Tibial nerve (tissue), 4 donors: Measurements from ENCODE around the gene LSG1. TPM values are rescaled to one million over a fixed set of nuclear protein-coding genes. Genes with fewer than 3 reads are reported as not detected.
"Not testable (repeated sequence)": the region's sequence is repeated elsewhere in the genome, so short reads cannot be mapped to it uniquely, and the experiment has no call there.

Experiments used
- DNase-seq, 2 donors: peaks; one replicate each; pipeline ENCODE4 v3.0.0-alpha.2; 2019; ENCODE audit warnings: low spot score in 2 of 2
- H3K27ac ChIP-seq, 4 donors: fragments of 200-600 bp; sonication (generic) in 3 of 4; one replicate each; pipeline ENCODE4 v1.5.1; 2017 to 2019; ENCODE audit warnings: mild to moderate bottlenecking in 1 of 4
- H3K27me3 ChIP-seq, 2 donors: fragments of 200-600 bp; sonication (generic) in 1 of 2; one replicate each; pipeline versions ENCODE4 v1.5.1 to v1.6.0; 2017 to 2019
- H3K36me3 ChIP-seq, 3 donors: fragments of 200-600 bp; sonication (generic); one replicate each; pipeline ENCODE4 v1.5.1; 2018 to 2019
- H3K4me1 ChIP-seq, 4 donors: fragments of 200-600 bp; sonication (generic) in 3 of 4; one replicate each; pipeline ENCODE4 v1.5.1; 2017 to 2019
- H3K4me3 ChIP-seq, 4 donors: fragments of 200-600 bp; sonication (generic) in 3 of 4; one replicate each; pipeline ENCODE4 v1.5.1; 2017 to 2019; ENCODE audit warnings: mild to moderate bottlenecking in 1 of 4, moderate library complexity in 1 of 4
- H3K9me3 ChIP-seq, 4 donors: fragments of 200-600 bp; sonication (generic) in 3 of 4; one replicate each; pipeline ENCODE4 v1.5.1; 2017 to 2019
- CTCF ChIP-seq, 5 experiments: fragments of 200-600 bp in 3 of 5; fragments of 450-650 bp in 2 of 5; sonication (generic) in 3 of 5; IDR thresholded peaks; one replicate each; pipeline ENCODE4 v1.5.1; 2016 to 2019; ENCODE audit warnings: antibody characterized with exemption in 5 of 5, mild to moderate bottlenecking in 3 of 5, moderate library complexity in 2 of 5
- EP300 ChIP-seq, 2 donors: sonication (generic); formaldehyde crosslinking; IDR thresholded peaks; one replicate each; pipeline ENCODE4 v1.6.1; 2017; ENCODE audit warnings: antibody characterized with exemption in 2 of 2, mild to moderate bottlenecking in 1 of 2
- POLR2A ChIP-seq, 2 donors: fragments of 450-650 bp; IDR thresholded peaks; one replicate each; pipeline ENCODE4 v1.6.1; 2017; ENCODE audit warnings: antibody characterized with exemption in 2 of 2, mild to moderate bottlenecking in 2 of 2, moderate library complexity in 2 of 2
- WGBS, 2 donors: methylation state at CpG; one replicate each; pipeline ENCODE4 v1.1.5; 2018; 5-methylcytosine and 5-hydroxymethylcytosine counted together
- total RNA-seq, 4 donors: library from RNA; depleted of rRNA; stranded (reverse); fragments of >200 nt; gene quantifications; one replicate each; pipeline ENCODE4 v1.1.0, GENCODE V29; 2016

LSG1 gene
- total RNA-seq, 4 donors from 2014 or later = 24.9 to 64.5 (median 39.3) TPM

DNA sequence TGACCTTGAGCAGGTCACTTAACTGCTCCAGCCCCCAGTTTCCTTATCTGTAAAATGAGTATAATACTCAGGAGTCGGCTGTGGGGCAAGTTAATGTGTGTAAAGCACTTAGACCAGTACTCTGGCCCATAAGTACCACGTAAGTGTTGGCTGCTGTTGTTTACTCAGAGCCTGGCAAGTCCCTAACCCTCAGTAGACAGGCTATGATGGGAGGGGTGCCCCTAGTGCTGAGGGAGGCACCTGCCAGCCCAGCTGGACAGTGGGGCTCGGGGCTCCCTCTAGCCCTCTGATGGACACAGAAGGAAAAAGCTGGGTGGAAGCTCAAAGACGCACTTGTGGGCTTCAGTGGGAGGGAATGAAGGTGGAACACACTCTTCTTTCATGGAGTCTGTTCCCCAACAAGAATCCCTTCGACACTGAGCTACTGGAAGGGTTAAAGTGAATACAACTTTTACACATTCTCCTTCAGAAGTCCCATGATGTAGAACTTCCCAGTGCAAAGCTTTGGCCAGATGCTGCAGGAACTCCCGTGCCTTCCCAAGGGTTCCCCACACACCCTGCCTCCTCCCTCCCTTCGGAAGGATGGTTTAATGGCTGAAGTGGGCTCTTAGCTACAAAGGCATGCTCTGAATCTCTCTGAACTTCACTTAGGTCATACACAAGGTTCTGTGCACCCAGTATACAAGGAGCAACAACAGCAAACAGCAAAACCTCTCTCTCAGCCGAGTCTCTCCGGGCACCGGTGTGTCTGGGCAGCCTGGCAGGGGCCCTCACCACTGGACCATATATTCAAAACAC lies 64.2 kb downstream of the LSG1 start:
- H3K4me3 ChIP-seq = no peak overlapping the region
- peaks cover 0 to 36% (median 0%) of the 10 kb centered on the region in 3 donors for H3K36me3 ChIP-seq
- no peak overlapping the region for H3K27ac ChIP-seq
- H3K9me3 ChIP-seq = no peaks in the 10 kb centered on the region
- WGBS, 2 donors = 68 to 75% methylated on average over 10 of the region's 10 CpGs
- no peaks in the 10 kb centered on the region for H3K4me1 ChIP-seq
- no peaks in the 10 kb centered on the region for H3K27me3 ChIP-seq
- TF ChIP-seq CTCF (IDR thresholded peaks at IDR 0.05) (no peak), EP300 (IDR thresholded peaks at IDR 0.05) (no peak), POLR2A (IDR thresholded peaks at IDR 0.05) (no peak)
- no peak for DNase-seq

- Histone ChIP-seq H3K27me3 (no peaks in the 10 kb centered on the region), H3K36me3 (peaks cover 0 to 36% (median 0%) of the 10 kb centered on the region in 3 donors), H3K27ac (no peak overlapping the region), H3K9me3 (no peaks in the 10 kb centered on the region), H3K4me3 (no peak overlapping the region), H3K4me1 (no peaks in the 10 kb centered on the region)
- TF ChIP-seq CTCF (IDR thresholded peaks at IDR 0.05) (no peak), POLR2A (IDR thresholded peaks at IDR 0.05) (no peak), EP300 (IDR thresholded peaks at IDR 0.05) (no peak)
- no peak for DNase-seq
- WGBS, 2 donors = 76 to 79% methylated on average over 3 of the region's 3 CpGs
Observed at GRCh38 chr3:194606941-194607340, 65.0 kb downstream of the LSG1 start.

- Histone ChIP-seq H3K9me3 (no peaks in the 10 kb centered on the region), H3K36me3 (peaks cover 0 to 36% (median 0%) of the 10 kb centered on the region in 3 donors), H3K27me3 (no peaks in the 10 kb centered on the region), H3K4me3 (no peak overlapping the region), H3K27ac (no peak overlapping the region), H3K4me1 (no peaks in the 10 kb centered on the region)
- TF ChIP-seq CTCF (IDR thresholded peaks at IDR 0.05) (no peak), POLR2A (IDR thresholded peaks at IDR 0.05) (no peak), EP300 (IDR thresholded peaks at IDR 0.05) (no peak)
- WGBS, 2 donors = 87 to 89% methylated on average over 5 to 7 of the region's 8 CpGs
- DNase-seq = no peak
Observed at GRCh38 chr3:194606163-194606562, 65.8 kb downstream of the LSG1 start.

- 84 to 88% methylated on average over 7 of the region's 7 CpGs for WGBS, 2 donors
- H3K9me3 ChIP-seq, H3K27me3 ChIP-seq, H3K4me1 ChIP-seq, H3K27ac ChIP-seq, H3K4me3 ChIP-seq, DNase-seq: not testable (repeated sequence)
- H3K36me3 ChIP-seq = peaks cover 0 to 33% (median 0%) of the 10 kb centered on the region in 3 donors
Observed at GRCh38 chr3:194605314-194605713, 66.7 kb downstream of the LSG1 start.

DNA sequence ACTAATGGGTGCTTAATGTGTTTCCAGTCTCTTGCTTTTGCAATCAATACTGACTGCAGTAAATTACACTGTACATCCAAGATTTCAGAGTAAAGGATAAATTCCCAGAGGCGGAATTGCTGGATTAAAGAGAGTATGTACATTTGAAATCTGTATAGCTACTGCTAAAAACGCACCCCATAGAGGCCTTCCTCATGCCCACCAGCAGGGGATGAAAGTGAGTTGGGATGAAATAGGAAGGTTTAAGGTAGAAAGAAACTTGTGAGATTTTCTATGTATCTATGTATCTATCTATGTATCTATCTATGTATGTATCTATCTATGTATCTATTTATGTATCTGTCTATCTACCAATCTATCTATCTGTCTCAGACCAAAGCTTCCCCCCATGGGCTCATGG lies 67.2 kb downstream of the LSG1 start:
- Histone ChIP-seq H3K27me3 (no peaks in the 10 kb centered on the region), H3K4me3 (no peak overlapping the region), H3K4me1 (no peaks in the 10 kb centered on the region), H3K27ac (no peak overlapping the region), H3K36me3 (peaks cover 0 to 28% (median 0%) of the 10 kb centered on the region in 3 donors), H3K9me3 (no peaks in the 10 kb centered on the region)
- DNase-seq = no peak
- WGBS, 2 donors = 88 to 91% methylated on average over 2 of the region's 2 CpGs
- TF ChIP-seq EP300 (IDR thresholded peaks at IDR 0.05) = no peak
- no peak for TF ChIP-seq CTCF (IDR thresholded peaks at IDR 0.05)
- no peak for TF ChIP-seq POLR2A (IDR thresholded peaks at IDR 0.05)
